H1 (cell line): ENCODE results near the gene SCG3. TPM values are rescaled to one million over a fixed set of nuclear protein-coding genes. Genes with fewer than 3 reads are reported as not detected.

ENCODE experiments used
- CTCF ChIA-PET: fragments of 300-600 bp; sonication (Branson Sonifier 250); formaldehyde crosslinking; loops from one replicate; lab custom pipeline; 2021; ENCODE audit not compliant: partially characterized antibody; lab: Charles Lee
- POLR2A ChIA-PET: fragments of 300-600 bp; sonication (Branson Sonifier 250); formaldehyde crosslinking; loops from one replicate; lab custom pipeline; 2021; ENCODE audit warnings: inconsistent platforms; ENCODE audit not compliant: partially characterized antibody; lab: Charles Lee
- DNase-seq, 2 experiments: peaks; one replicate each; pipeline versions ENCODE4 v3.0.0 to v3.0.0-alpha.2; 2010 to 2022; ENCODE audit warnings: low spot score in 2 of 2, low read depth in 1 of 2, mixed read lengths in 1 of 2
- FAIRE-seq: peaks from 2 replicates; lab custom pipeline; 2011; peaks lifted over from hg19 to GRCh38; lab: Jason Lieb, UNC
- H2AFZ ChIP-seq: 2 replicates; pipeline ENCODE4 v1.8.1; 2012; ENCODE audit warnings: low read length, inconsistent platforms
- H2AK5ac ChIP-seq: 2 replicates; pipeline ENCODE4 v1.6.1; 2013; ENCODE audit warnings: low read depth, low read length
- H2BK120ac ChIP-seq: replicated peaks from 2 replicates; pipeline ENCODE3; 2013; ENCODE audit warnings: low read depth, low read length, inconsistent platforms
- H2BK12ac ChIP-seq: 2 replicates; pipeline ENCODE4 v1.6.1; 2013; ENCODE audit warnings: low read depth, low read length
- H2BK15ac ChIP-seq: 2 replicates; pipeline ENCODE4 v1.6.1; 2013; ENCODE audit warnings: low read length
- H2BK20ac ChIP-seq: 2 replicates; pipeline ENCODE4 v1.6.1; 2013; ENCODE audit warnings: low read length
- H2BK5ac ChIP-seq: 2 replicates; pipeline ENCODE4 v1.6.1; 2013; ENCODE audit warnings: low read depth, low read length
- H3K14ac ChIP-seq: 2 replicates; pipeline ENCODE4 v1.6.1; 2013; ENCODE audit warnings: inconsistent platforms; ENCODE audit not compliant: insufficient read length
- H3K18ac ChIP-seq: 2 replicates; pipeline ENCODE4 v1.6.1; 2013; ENCODE audit warnings: low read length; ENCODE audit errors: extremely low read depth
- H3K23ac ChIP-seq: 2 replicates; pipeline ENCODE4 v1.6.1; 2013; ENCODE audit warnings: inconsistent platforms; ENCODE audit not compliant: insufficient read length
- H3K23me2 ChIP-seq: 2 replicates; pipeline ENCODE4 v1.6.1; 2013; ENCODE audit warnings: low read depth, low read length
- H3K27ac ChIP-seq: 2 replicates; pipeline ENCODE4 v1.6.1; 2011; ENCODE audit warnings: low read depth, low read length, inconsistent platforms
- H3K27me3 ChIP-seq, 4 experiments: replicated peaks in 1 of 4; 1 replicate in 1 of 4; 2 replicates in 3 of 4; pipeline versions ENCODE4 v1.6.1 to v1.8.1; 2011 to 2013; ENCODE audit warnings: low read length in 3 of 4, mild to moderate bottlenecking in 3 of 4, inconsistent platforms in 2 of 4, mixed read lengths in 2 of 4, moderate library complexity in 1 of 4; ENCODE audit not compliant: control insufficient read depth in 3 of 4, insufficient read depth in 3 of 4; ENCODE audit errors: extremely low read depth in 1 of 4
- H3K36me3 ChIP-seq, 4 experiments: 2 replicates each; pipeline versions ENCODE4 v1.6.1 to v1.8.1; 2011 to 2013; ENCODE audit warnings: mild to moderate bottlenecking in 4 of 4, low read length in 3 of 4, moderate library complexity in 2 of 4, control low read depth in 1 of 4, inconsistent platforms in 1 of 4; ENCODE audit not compliant: insufficient read depth in 4 of 4, control insufficient read depth in 2 of 4
- H3K4ac ChIP-seq: replicated peaks from 2 replicates; pipeline ENCODE3; 2013; ENCODE audit warnings: low read length, low read depth, mixed read lengths, inconsistent platforms; ENCODE audit not compliant: insufficient read length
- H3K4me1 ChIP-seq, 4 experiments: replicated peaks in 1 of 4; 1 replicate in 1 of 4; 2 replicates in 3 of 4; pipeline versions ENCODE4 v1.6.1 to v1.8.1; 2011 to 2013; ENCODE audit warnings: low read length in 3 of 4, inconsistent platforms in 2 of 4, mixed read lengths in 1 of 4; ENCODE audit not compliant: insufficient read depth in 4 of 4, control insufficient read depth in 3 of 4
- H3K4me2 ChIP-seq, 2 experiments: 2 replicates each; pipeline versions ENCODE4 v1.6.1 to v1.8.1; 2011 to 2013; ENCODE audit warnings: low read depth in 2 of 2, low read length in 2 of 2, control low read depth in 1 of 2, inconsistent platforms in 1 of 2, mild to moderate bottlenecking in 1 of 2; ENCODE audit not compliant: insufficient read depth in 1 of 2
- H3K4me3 ChIP-seq, 4 experiments: fragments of 200-600, 300-600 bp in 1 of 4; sonication (generic), shearing (Covaris generic), sonication (Bioruptor Twin) in 1 of 4; 2 replicates each; pipeline versions ENCODE4 v1.5.1 to v1.8.1; 2011 to 2016; ENCODE audit warnings: low read length in 4 of 4, low read depth in 3 of 4, control low read depth in 2 of 4, inconsistent platforms in 2 of 4, mild to moderate bottlenecking in 2 of 4, mixed read lengths in 1 of 4, moderate library complexity in 1 of 4; ENCODE audit not compliant: insufficient read depth in 2 of 4; ENCODE audit errors: extremely low read depth in 1 of 4
- H3K56ac ChIP-seq: replicated peaks from 2 replicates; pipeline ENCODE3; 2013; ENCODE audit warnings: low read depth, mild to moderate bottlenecking, mixed read lengths, low read length, inconsistent platforms; ENCODE audit not compliant: insufficient read length
- H3K79me1 ChIP-seq: 2 replicates; pipeline ENCODE4 v1.6.1; 2013; ENCODE audit warnings: low read depth, low read length, control low read depth
- H3K79me2 ChIP-seq, 2 experiments: 2 replicates each; pipeline versions ENCODE4 v1.6.1 to v1.8.1; 2012 to 2013; ENCODE audit warnings: low read length in 2 of 2, mild to moderate bottlenecking in 2 of 2, inconsistent platforms in 1 of 2; ENCODE audit not compliant: insufficient read depth in 2 of 2, control insufficient read depth in 1 of 2
- H3K9ac ChIP-seq, 4 experiments: replicated peaks in 1 of 4; 1 replicate in 1 of 4; 2 replicates in 3 of 4; pipeline versions ENCODE4 v1.6.1 to v1.8.1; 2011 to 2013; ENCODE audit warnings: low read depth in 3 of 4, low read length in 3 of 4, control low read depth in 2 of 4, mild to moderate bottlenecking in 2 of 4, moderate library complexity in 2 of 4, inconsistent platforms in 1 of 4; ENCODE audit errors: extremely low read depth in 1 of 4
- H3K9me3 ChIP-seq, 2 experiments: 2 replicates each; pipeline versions ENCODE4 v1.6.1 to v1.8.1; 2012 to 2013; ENCODE audit warnings: mild to moderate bottlenecking in 2 of 2, moderate library complexity in 2 of 2, control low read depth in 1 of 2, inconsistent platforms in 1 of 2, low read depth in 1 of 2, low read length in 1 of 2, mixed read lengths in 1 of 2; ENCODE audit not compliant: insufficient read depth in 2 of 2
- H4K20me1 ChIP-seq, 2 experiments: replicated peaks in 1 of 2; 2 replicates each; pipeline versions ENCODE3 to v1.8.1; 2011 to 2013; ENCODE audit warnings: inconsistent platforms in 2 of 2, low read length in 2 of 2, mild to moderate bottlenecking in 1 of 2; ENCODE audit not compliant: insufficient read depth in 2 of 2, control insufficient read depth in 1 of 2
- H4K5ac ChIP-seq: 2 replicates; pipeline ENCODE4 v1.6.1; 2013; ENCODE audit warnings: low read length, low read depth, mixed read lengths, inconsistent platforms; ENCODE audit not compliant: insufficient read length
- H4K8ac ChIP-seq: 2 replicates; pipeline ENCODE4 v1.8.0; 2013; ENCODE audit warnings: mild to moderate bottlenecking, moderate library complexity, low read length, inconsistent platforms; ENCODE audit not compliant: insufficient read depth; ENCODE audit errors: extremely low read depth
- H4K91ac ChIP-seq: replicated peaks from 2 replicates; pipeline ENCODE3; 2013; ENCODE audit warnings: low read length, mixed read lengths, inconsistent platforms; ENCODE audit not compliant: insufficient read length
- KDM1A ChIP-seq: fragments of 200-600, 300-600 bp; sonication (generic); IDR thresholded peaks from 2 replicates; pipeline ENCODE4 v1.7.1; 2016; ENCODE audit warnings: mild to moderate bottlenecking, low read length, borderline replicate concordance
- NANOG ChIP-seq: IDR thresholded peaks from 2 replicates; pipeline ENCODE4 v1.6.1; 2011; ENCODE audit warnings: low read length, low read depth, mild to moderate bottlenecking, inconsistent platforms; ENCODE audit not compliant: insufficient read depth, poor library complexity, severe bottlenecking
- TBP ChIP-seq: IDR thresholded peaks from 2 replicates; pipeline ENCODE4 v1.6.1; 2011; ENCODE audit warnings: low read depth, low read length, improper control_type of control experiment
- WGBS, 2 experiments: shearing (Covaris generic) in 1 of 2; methylation state at CpG; one replicate each; pipeline versions ENCODE4 v1.1.6 to v1.1.7; 2013 to 2015; ENCODE audit warnings: low lambda C conversion rate in 2 of 2, mixed read lengths in 2 of 2, inconsistent platforms in 1 of 2, low coverage in 1 of 2, missing lambda C conversion rate in 1 of 2; ENCODE audit not compliant: insufficient replicate concordance in 2 of 2, insufficient coverage in 1 of 2, insufficient read length in 1 of 2; ENCODE audit errors: extremely low coverage in 1 of 2, missing lambda C conversion rate in 1 of 2; 5-methylcytosine and 5-hydroxymethylcytosine counted together
- polyA plus RNA-seq, 7 experiments: library from polyadenylated mRNA; depleted of rRNA in 3 of 7; stranded (reverse) in 5 of 7; unstranded in 2 of 7; fragments of >200 nt in 5 of 7; fragments of 200-250 nt in 2 of 7; gene quantifications; 1 replicate in 5 of 7; 2 replicates in 1 of 7; 4 replicates in 1 of 7; pipeline versions ENCODE4 v1.2.1 to v1.2.3, GENCODE V29; 2011 to 2013; ENCODE audit warnings: missing spikeins in 2 of 7, mixed read lengths in 2 of 7
- total RNA-seq: library from RNA; stranded (reverse); fragmentation: NEBNext Ultra II Directional; extraction: Animal tissue kit (Norgen Biotek cat#: 25700); gene quantifications from 2 replicates; pipeline ENCODE4 v1.2.1, GENCODE V29; 2021

SCG3 gene
- total and polyA plus RNA-seq, 2 of the 8 experiments (the other 6 are each of a cell fraction or from before 2014, with no cell fraction given): 5.2 to 45.9 TPM

DNA sequence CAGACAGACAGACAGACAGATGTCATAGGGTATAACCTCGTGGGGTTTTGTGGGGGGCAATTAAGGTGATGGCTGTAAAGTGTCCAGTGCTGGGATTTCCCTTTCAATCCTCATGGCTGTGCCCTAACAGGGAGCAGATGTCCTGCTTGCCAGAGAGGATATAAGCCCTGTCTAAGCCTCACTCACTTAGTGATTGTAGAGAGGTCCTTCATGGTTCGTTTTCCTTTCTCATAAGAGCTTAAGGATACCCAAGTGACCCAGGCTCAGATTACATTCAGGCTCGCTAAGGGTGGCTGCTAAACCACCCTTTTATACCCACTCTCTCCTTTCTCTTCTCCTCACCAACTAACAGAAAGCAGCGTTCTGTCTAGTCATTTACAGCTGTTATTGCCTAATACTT lies 36.9 kb downstream of the SCG3 start:
- Histone ChIP-seq H4K8ac (no peak overlapping the region), H3K4me3 (no peak overlapping the region), H3K23ac (no peak overlapping the region), H4K91ac (no peak overlapping the region), H2BK20ac (no peak overlapping the region), H3K79me1 (no peaks in the 10 kb centered on the region), H3K4me2 (no peak overlapping the region), H2BK120ac (no peak overlapping the region), H3K9me3 (no peaks in the 10 kb centered on the region), H3K79me2 (no peaks in the 10 kb centered on the region), H3K9ac (no peak overlapping the region), H3K14ac (no peak overlapping the region), H3K4me1 (peaks cover 0 to 3% (median 0%) of the 10 kb centered on the region in 4 experiments; a peak in 1 of 7 replicates), H2AFZ (no peak overlapping the region), H2BK5ac (no peak overlapping the region), H2AK5ac (no peak overlapping the region), H3K18ac (no peak overlapping the region), H3K23me2 (no peaks in the 10 kb centered on the region), H4K5ac (no peak overlapping the region), H2BK12ac (no peak overlapping the region), H4K20me1 (no peaks in the 10 kb centered on the region), H3K56ac (no peak overlapping the region)
- no peak for DNase-seq
- FAIRE-seq: no peak
- 91% methylated on average over 4 of the region's 4 CpGs; no CpG with 5 or more reads in 1 of the 2 experiments for WGBS, 2 experiments
- TF ChIP-seq TBP (no peak), KDM1A (no peak), NANOG (no peak)
- TF ChIP-seq, all 59 proteins: peak for 0
- Histone ChIP-seq H3K4ac (no peak overlapping the region), H3K27me3 (no peaks in the 10 kb centered on the region), H2BK15ac (no peak overlapping the region), H3K36me3 (peaks cover 0 to 3% (median under 1%) of the 10 kb centered on the region in 4 experiments; a peak in 3 of 8 replicates), H3K27ac (no peak overlapping the region)
- POLR2A ChIA-PET: no interaction called here
- CTCF ChIA-PET: interaction anchor here (1.1 to 1.3 kb wide), 2 partner anchors 12 to 42 kb away, joined by 4 to 6 read pairs; no protein-coding TSS in a partner anchor
